ENCODE results near the gene NACC1.

NACC1 gene

GRCh38 chr19:13077240-13077639, 40.8 kb upstream of the NACC1 start:
- Histone ChIP-seq H3K36me3 (ENCODE audit: insufficient read depth, low read length) (no peaks in the 10 kb centered on the region), H3K79me2 (ENCODE audit: insufficient read depth, low read length) (no peaks in the 10 kb centered on the region), H3K4me1 (ENCODE audit: insufficient read depth, low read length, poor library complexity, severe bottlenecking) (peaks cover 3% of the 10 kb centered on the region), H3K9ac (ENCODE audit: low read depth, low read length, poor library complexity, severe bottlenecking) (no peak overlapping the region), H3K9me3 (ENCODE audit: insufficient read depth, low read depth, low read length) (no peaks in the 10 kb centered on the region), H3F3A (ENCODE audit: low read depth) (no peaks in the 10 kb centered on the region), H3K4me3 (ENCODE audit: low read length, poor library complexity, severe bottlenecking) (no peak overlapping the region), H3K4me2 (ENCODE audit: low read depth, low read length, poor library complexity, severe bottlenecking) (no peak overlapping the region), H3K27me3 (ENCODE audit: insufficient read depth, low read length, poor library complexity, severe bottlenecking) (no peaks in the 10 kb centered on the region), H4K20me1 (ENCODE audit: insufficient read depth, low read length, poor library complexity, severe bottlenecking) (no peaks in the 10 kb centered on the region), H2AFZ (ENCODE audit: low read length) (no peak overlapping the region), H3K9me2 (replicated peaks; ENCODE audit: low read depth, low read length) (no peaks in the 10 kb centered on the region)
- TF ChIP-seq CTCF (conservative IDR thresholded peaks at IDR 0.05; ENCODE audit: low read length) (no peak), EZH2phosphoT487 (IDR thresholded peaks at IDR 0.05; ENCODE audit: borderline replicate concordance) (no peak)

- Histone ChIP-seq H3K9me3 (ENCODE audit: insufficient read depth, low read depth, low read length) (no peaks in the 10 kb centered on the region), H3K4me2 (ENCODE audit: low read depth, low read length, poor library complexity, severe bottlenecking) (no peak overlapping the region), H2AFZ (ENCODE audit: low read length) (no peak overlapping the region), H3F3A (ENCODE audit: low read depth) (no peaks in the 10 kb centered on the region), H3K4me3 (ENCODE audit: low read length, poor library complexity, severe bottlenecking) (no peak overlapping the region), H3K9me2 (replicated peaks; ENCODE audit: low read depth, low read length) (no peaks in the 10 kb centered on the region), H3K27me3 (ENCODE audit: insufficient read depth, low read length, poor library complexity, severe bottlenecking) (no peaks in the 10 kb centered on the region), H3K9ac (ENCODE audit: low read depth, low read length, poor library complexity, severe bottlenecking) (no peak overlapping the region), H3K36me3 (ENCODE audit: insufficient read depth, low read length) (no peaks in the 10 kb centered on the region), H3K4me1 (ENCODE audit: insufficient read depth, low read length, poor library complexity, severe bottlenecking) (peaks cover 3% of the 10 kb centered on the region), H4K20me1 (ENCODE audit: insufficient read depth, low read length, poor library complexity, severe bottlenecking) (no peaks in the 10 kb centered on the region), H3K79me2 (ENCODE audit: insufficient read depth, low read length) (no peaks in the 10 kb centered on the region)
- TF ChIP-seq CTCF (conservative IDR thresholded peaks at IDR 0.05; ENCODE audit: low read length), result no peak
Observed at GRCh38 chr19:13078381-13078780, 39.7 kb upstream of the NACC1 start.

GRCh38 chr19:13078897-13079541, 39.0 kb upstream of the NACC1 start:
- Histone ChIP-seq H3F3A (ENCODE audit: low read depth) (no peaks in the 10 kb centered on the region), H3K4me1 (ENCODE audit: insufficient read depth, low read length, poor library complexity, severe bottlenecking) (peaks cover 3% of the 10 kb centered on the region), H4K20me1 (ENCODE audit: insufficient read depth, low read length, poor library complexity, severe bottlenecking) (no peaks in the 10 kb centered on the region), H3K4me2 (ENCODE audit: low read depth, low read length, poor library complexity, severe bottlenecking) (no peak overlapping the region), H3K9me3 (ENCODE audit: insufficient read depth, low read depth, low read length) (no peaks in the 10 kb centered on the region), H3K79me2 (ENCODE audit: insufficient read depth, low read length) (no peaks in the 10 kb centered on the region), H3K9me2 (replicated peaks; ENCODE audit: low read depth, low read length) (no peaks in the 10 kb centered on the region), H3K27me3 (ENCODE audit: insufficient read depth, low read length, poor library complexity, severe bottlenecking) (no peaks in the 10 kb centered on the region), H3K9ac (ENCODE audit: low read depth, low read length, poor library complexity, severe bottlenecking) (no peak overlapping the region), H3K36me3 (ENCODE audit: insufficient read depth, low read length) (no peaks in the 10 kb centered on the region), H2AFZ (ENCODE audit: low read length) (no peak overlapping the region), H3K4me3 (ENCODE audit: low read length, poor library complexity, severe bottlenecking) (no peak overlapping the region)
- TF ChIP-seq EZH2phosphoT487 (IDR thresholded peaks at IDR 0.05; ENCODE audit: borderline replicate concordance) (no peak), CTCF (conservative IDR thresholded peaks at IDR 0.05; ENCODE audit: low read length) (no peak)

Data from Loucy (cell line).